HepG2 (cell line): ENCODE data around the gene FAM219A. TPM values are rescaled to one million over a fixed set of nuclear protein-coding genes. Genes with fewer than 3 reads are reported as not detected.

Experiments used
- ATAC-seq: fragments of 200-7000 bp; cut with Tn5 transposase; 3 replicates; pipeline ENCODE4 v1.9.1; 2020; ENCODE audit warnings: mild to moderate bottlenecking, moderate library complexity
- BruUV-seq: library from RNA; stranded (reverse); fragments of 400-500 nt; replicated peaks from 2 replicates; lab custom pipeline; 2021; lab: Mats Ljungman, UMichigan
- CTCF ChIA-PET: fragments of 300-600 bp; formaldehyde crosslinking; extraction: SDS; loops from one replicate; lab custom pipeline; 2021; ENCODE audit warnings: low total read pairs, inconsistent platforms, low intra/inter-chr PET ratio; lab: Yijun Ruan, JAX
- POLR2A ChIA-PET: fragments of 350-600 bp; sonication (Branson Sonifier 250); formaldehyde crosslinking; loops from one replicate; lab custom pipeline; 2020; ENCODE audit warnings: antibody characterized with exemption, inconsistent platforms; lab: Yijun Ruan, JAX
- DNase-seq: peaks from one replicate; pipeline ENCODE4 v3.0.0-alpha.2; 2015; ENCODE audit warnings: low spot score
- FAIRE-seq: peaks from 3 replicates; lab custom pipeline; 2011; peaks lifted over from hg19 to GRCh38; lab: Jason Lieb, UNC
- H2AFZ ChIP-seq: one replicate; pipeline ENCODE4 v1.6.1; 2011; ENCODE audit warnings: low read length, inconsistent platforms
- H3K27ac ChIP-seq: fragments of 300-600 bp; 3 replicates; pipeline ENCODE4 v1.8.0; 2011; ENCODE audit warnings: mixed run types, mild to moderate bottlenecking, mixed read lengths, low read length, inconsistent platforms; ENCODE audit not compliant: insufficient read depth; ENCODE audit errors: extremely low read length
- H3K27me3 ChIP-seq, 2 experiments: fragments of 200-600 bp in 1 of 2; 2 replicates in 1 of 2; 3 replicates in 1 of 2; pipeline versions ENCODE4 v1.6.0 to v1.8.0; 2011; ENCODE audit warnings: low read length in 2 of 2, mild to moderate bottlenecking in 2 of 2, moderate library complexity in 2 of 2, inconsistent platforms in 1 of 2; ENCODE audit not compliant: insufficient read depth in 2 of 2, control insufficient read depth in 1 of 2
- H3K36me3 ChIP-seq, 2 experiments: fragments of 200-600 bp in 1 of 2; replicated peaks in 1 of 2; 2 replicates in 1 of 2; 3 replicates in 1 of 2; pipeline versions ENCODE4 v1.5.1 to v1.8.0; 2011; ENCODE audit warnings: low read length in 2 of 2, inconsistent platforms in 1 of 2; ENCODE audit not compliant: insufficient read depth in 2 of 2, control insufficient read depth in 1 of 2
- H3K4me1 ChIP-seq: 2 replicates; pipeline ENCODE4 v1.5.1; 2012; ENCODE audit warnings: low read length, inconsistent platforms; ENCODE audit not compliant: insufficient read depth
- H3K4me2 ChIP-seq: 2 replicates; pipeline ENCODE4 v1.6.0; 2011; ENCODE audit warnings: low read depth, low read length, inconsistent platforms
- H3K4me3 ChIP-seq, 3 experiments: fragments of 200-600 bp in 1 of 3; sonication (generic), shearing (Covaris generic) in 1 of 3; replicated peaks in 1 of 3; 2 replicates each; pipeline ENCODE4 v1.5.1; 2011 to 2016; ENCODE audit warnings: low read length in 3 of 3, inconsistent platforms in 2 of 3, low read depth in 2 of 3, mild to moderate bottlenecking in 2 of 3, control low read depth in 1 of 3, mixed read lengths in 1 of 3; ENCODE audit not compliant: insufficient read depth in 1 of 3
- H3K79me2 ChIP-seq: one replicate; pipeline ENCODE4 v1.6.1; 2011; ENCODE audit warnings: low read length, inconsistent platforms; ENCODE audit not compliant: insufficient read depth
- H3K9ac ChIP-seq: 2 replicates; pipeline ENCODE4 v1.6.0; 2011; ENCODE audit warnings: mild to moderate bottlenecking, low read depth, low read length, inconsistent platforms; ENCODE audit not compliant: insufficient read depth
- H3K9me3 ChIP-seq: 2 replicates; pipeline ENCODE4 v1.5.1; 2012; ENCODE audit warnings: mild to moderate bottlenecking, low read length
- H4K20me1 ChIP-seq: 2 replicates; pipeline ENCODE4 v1.6.0; 2011; ENCODE audit warnings: inconsistent platforms, mild to moderate bottlenecking, low read length, moderate library complexity; ENCODE audit not compliant: insufficient read depth
- CERS6 ChIP-seq: sonication (generic); formaldehyde crosslinking; IDR thresholded peaks from 2 replicates; pipeline ENCODE4 v1.5.0; 2020; ENCODE audit warnings: missing genetic modification reagents
- DR1 ChIP-seq: sonication (generic); formaldehyde crosslinking; IDR thresholded peaks from 2 replicates; pipeline ENCODE4 v1.8.0; 2021; ENCODE audit warnings: mild to moderate bottlenecking, missing genetic modification reagents, inconsistent platforms
- FOXO4 ChIP-seq: sonication (generic); formaldehyde crosslinking; conservative IDR thresholded peaks from 2 replicates; pipeline ENCODE4 v1.8.1; 2023; ENCODE audit warnings: missing genetic modification reagents
- HNRNPK ChIP-seq: fragments of 200-400 bp; formaldehyde crosslinking; IDR thresholded peaks from 2 replicates; pipeline ENCODE4 v1.6.1; 2018; ENCODE audit warnings: low read length, low read depth, moderate library complexity, mild to moderate bottlenecking; ENCODE audit not compliant: poor library complexity, severe bottlenecking
- MIER2 ChIP-seq: IDR thresholded peaks from 2 replicates; pipeline ENCODE4 v1.6.1; 2016; ENCODE audit warnings: missing biosample characterization, missing genetic modification reagents
- MXD3 ChIP-seq: IDR thresholded peaks from 2 replicates; pipeline ENCODE4 v1.6.1; 2016; ENCODE audit warnings: mild to moderate bottlenecking, missing biosample characterization, missing genetic modification reagents
- PAF1 ChIP-seq: IDR thresholded peaks from 2 replicates; pipeline ENCODE4 v1.6.1; 2016; ENCODE audit warnings: missing genetic modification reagents, missing compliant biosample characterization
- PBX2 ChIP-seq: IDR thresholded peaks from 2 replicates; pipeline ENCODE4 v1.6.1; 2016; ENCODE audit warnings: control low read depth
- PRPF4 ChIP-seq: fragments of 200-400 bp; formaldehyde crosslinking; IDR thresholded peaks from 2 replicates; pipeline ENCODE4 v1.6.1; 2016; ENCODE audit warnings: low read length, low read depth; ENCODE audit not compliant: poor library complexity, severe bottlenecking
- SIX1 ChIP-seq: sonication (generic); formaldehyde crosslinking; IDR thresholded peaks from 2 replicates; pipeline ENCODE4 v1.4.0; 2020; ENCODE audit warnings: missing genetic modification reagents, borderline replicate concordance
- ZNF567 ChIP-seq: sonication (generic); formaldehyde crosslinking; IDR thresholded peaks from 2 replicates; pipeline ENCODE4 v1.8.1; 2023; ENCODE audit warnings: mild to moderate bottlenecking, missing genetic modification reagents, borderline replicate concordance
- ZNF572 ChIP-seq: sonication (generic); formaldehyde crosslinking; IDR thresholded peaks from 2 replicates; pipeline ENCODE4 v1.5.1; 2020; ENCODE audit warnings: mild to moderate bottlenecking, missing genetic modification reagents
- ZNF672 ChIP-seq: sonication (generic); formaldehyde crosslinking; IDR thresholded peaks from 2 replicates; pipeline ENCODE4 v1.8.1; 2022; ENCODE audit warnings: missing genetic modification reagents
- ZNF773 ChIP-seq: sonication (generic); formaldehyde crosslinking; IDR thresholded peaks from 2 replicates; pipeline ENCODE4 v1.4.0; 2020; ENCODE audit warnings: missing genetic modification reagents, borderline replicate concordance
- ZNF776 ChIP-seq: sonication (generic); formaldehyde crosslinking; IDR thresholded peaks from 2 replicates; pipeline ENCODE4 v1.4.0; 2020; ENCODE audit warnings: mild to moderate bottlenecking, missing genetic modification reagents
- WGBS: methylation state at CpG from one replicate; pipeline ENCODE4 v1.1.6; 2017; ENCODE audit warnings: low lambda C conversion rate; 5-methylcytosine and 5-hydroxymethylcytosine counted together
- in situ Hi-C: cut with HindIII; loops from 2 replicates; pipeline ENCODE4 v1.10.0; 2017; ENCODE audit warnings: low pct_unique_long_range_greater_than_20kb; ENCODE audit not compliant: extremely low pct_ligation_motif_present
- intact Hi-C: fragments of 100-400 bp; cut with micrococcal nuclease; formaldehyde crosslinking; loops from one replicate; pipeline ENCODE4 v1.10.0; 2022; ENCODE audit not compliant: unreplicated experiment
- polyA plus RNA-seq, 8 experiments: library from polyadenylated mRNA; depleted of rRNA in 3 of 8; stranded (reverse) in 7 of 8; unstranded in 1 of 8; fragments of >200 nt; fragmentation: Illumina TruSeq in 4 of 8; extraction: Trizol in 4 of 8; gene quantifications; 2 replicates each; pipeline versions ENCODE4 v1.2.1 to v1.2.3, GENCODE V29; 2011 to 2016; ENCODE audit warnings: low read depth in 4 of 8, missing spikeins in 1 of 8, mixed read lengths in 1 of 8; ENCODE audit not compliant: insufficient read depth in 1 of 8
- total RNA-seq, 5 experiments: library from RNA; depleted of rRNA; stranded (reverse); fragments of >200 nt; fragmentation: Illumina TruSeq; extraction: Trizol; gene quantifications; 2 replicates each; pipeline ENCODE4 v1.2.3, GENCODE V29; 2016; ENCODE audit warnings: low read depth in 1 of 5

Gene FAM219A
- total and polyA plus RNA-seq, 2 of the 13 experiments (the other 11 are each of a cell fraction or from before 2014, with no cell fraction given) = 3.9 to 6.4 TPM

- no peak overlapping the region for H3K4me2 ChIP-seq
- in situ Hi-C loops (no loop called here), intact Hi-C loops (no loop called here)
- H4K20me1 ChIP-seq = no peaks in the 10 kb centered on the region
- CTCF ChIA-PET = no interaction called here
- peaks cover 0 to 7% of the 10 kb centered on the region in 2 experiments; a peak in 1 of 5 replicates for H3K27me3 ChIP-seq
- 16% methylated on average over 6 of the region's 6 CpGs for WGBS
- POLR2A ChIA-PET = no interaction called here
- no peak overlapping the region for H3K27ac ChIP-seq
- no peak overlapping the region for H3K9ac ChIP-seq
- ATAC-seq (no peak), DNase-seq (no peak), FAIRE-seq (no peak)
- H2AFZ ChIP-seq = no peak overlapping the region
- no peaks in the 10 kb centered on the region for H3K36me3 ChIP-seq
- no peaks in the 10 kb centered on the region for H3K9me3 ChIP-seq
- no peak for TF ChIP-seq HNRNPK
- no peak for TF ChIP-seq PAF1
- TF ChIP-seq PBX2 (CRISPR knock-in tag) = no peak
- no TSS peak for BruUV-seq
- no peaks in the 10 kb centered on the region for H3K4me1 ChIP-seq
- no peak overlapping the region for H3K4me3 ChIP-seq
- no peaks in the 10 kb centered on the region for H3K79me2 ChIP-seq
Measured at GRCh38 chr9:34485822-34486221, 27.5 kb upstream of the FAM219A start.

- BruUV-seq = no TSS peak
- H3K36me3 ChIP-seq = no peaks in the 10 kb centered on the region
- no peak overlapping the region for H3K4me2 ChIP-seq
- ChIA-PET CTCF (no interaction called here), POLR2A (no interaction called here)
- no peaks in the 10 kb centered on the region for H3K79me2 ChIP-seq
- no peak overlapping the region for H3K4me3 ChIP-seq
- H3K9ac ChIP-seq = no peak overlapping the region
- ATAC-seq (no peak), DNase-seq (no peak), FAIRE-seq (no peak)
- in situ Hi-C loops (no loop called here), intact Hi-C loops (no loop called here)
- H3K27me3 ChIP-seq = peaks cover 0 to 9% of the 10 kb centered on the region in 2 experiments; a peak in 1 of 5 replicates
- no peaks in the 10 kb centered on the region for H3K4me1 ChIP-seq
- no peak overlapping the region for H3K27ac ChIP-seq
- no peak overlapping the region for H2AFZ ChIP-seq
- no peaks in the 10 kb centered on the region for H4K20me1 ChIP-seq
- no peaks in the 10 kb centered on the region for H3K9me3 ChIP-seq
- TF ChIP-seq FOXO4 (CRISPR knock-in tag) (no peak), ZNF672 (CRISPR knock-in tag) (no peak), ZNF773 (CRISPR knock-in tag) (no peak), CERS6 (CRISPR knock-in tag) (no peak), ZNF776 (CRISPR knock-in tag) (no peak), MIER2 (no peak), ZNF572 (CRISPR knock-in tag) (no peak), ZNF567 (CRISPR knock-in tag) (no peak), DR1 (no peak), PRPF4 (no peak), SIX1 (CRISPR knock-in tag) (no peak), MXD3 (CRISPR knock-in tag) (no peak)
Measured at GRCh38 chr9:34484678-34485077, 26.3 kb upstream of the FAM219A start.
